ENCODE results near the gene HLA-F. TPM values are rescaled to one million over a fixed set of nuclear protein-coding genes. Genes with fewer than 3 reads are reported as not detected.

The HLA-F gene
- total RNA-seq, 3 donors from 2014 or later (not counting 1 experiment from before 2014, with no cell fraction given), result 1,031 to 1,621 (median 1,125) TPM

GRCh38 chr6:29757282-29757681 is 34.0 kb downstream of the HLA-F start:
- Histone ChIP-seq H3K4me3 (ENCODE audit: low read length) (no peak overlapping the region), H3K27me3 (ENCODE audit: control insufficient read depth, insufficient read depth, low read length) (no peaks in the 10 kb centered on the region), H3K27ac (ENCODE audit: low read length) (no peak overlapping the region), H3K9me3 (ENCODE audit: control insufficient read depth, insufficient read depth, low read length) (no peaks in the 10 kb centered on the region), H3K4me1 (ENCODE audit: control insufficient read depth, insufficient read depth, low read length) (peaks cover 6% of the 10 kb centered on the region), H3K36me3 (ENCODE audit: control insufficient read depth, insufficient read depth, low read length) (no peaks in the 10 kb centered on the region)
- Mint-ChIP-seq H3K36me3 (no peaks in the 10 kb centered on the region), H3K27me3 (ENCODE audit: low read depth in 2 of 2) (no peaks in the 10 kb centered on the region), H3K27ac (peak overlapping the region in 1 of 2 donors; percentile 5), H3K4me3 (no peak overlapping the region), H3K4me1 (peaks cover 15 to 23% of the 10 kb centered on the region in 2 donors), H3K9me3 (no peaks in the 10 kb centered on the region)
- intact Hi-C loops (cut with micrococcal nuclease), result no loop called here
- ATAC-seq, result no peak
- DNase-seq, result no peak
- 95% methylated on average over 2 of the region's 2 CpGs for WGBS (ENCODE audit: insufficient coverage)
- TF ChIP-seq CTCF (IDR thresholded peaks at IDR 0.05), result no peak

- H3K4me1 Mint-ChIP-seq, result peaks cover 9 to 20% of the 10 kb centered on the region in 2 donors
- Histone ChIP-seq H3K4me3 (ENCODE audit: low read length) (no peak overlapping the region), H3K9me3 (ENCODE audit: control insufficient read depth, insufficient read depth, low read length) (no peaks in the 10 kb centered on the region), H3K4me1 (ENCODE audit: control insufficient read depth, insufficient read depth, low read length) (peaks cover 4% of the 10 kb centered on the region), H3K27me3 (ENCODE audit: control insufficient read depth, insufficient read depth, low read length) (no peaks in the 10 kb centered on the region), H3K27ac (ENCODE audit: low read length) (no peak overlapping the region), H3K36me3 (ENCODE audit: control insufficient read depth, insufficient read depth, low read length) (no peaks in the 10 kb centered on the region)
- H3K36me3 Mint-ChIP-seq, result no peaks in the 10 kb centered on the region
- 50% methylated on average over 2 of the region's 2 CpGs for WGBS (ENCODE audit: insufficient coverage)
- DNase-seq, result no peak
- TF ChIP-seq CTCF (IDR thresholded peaks at IDR 0.05), result no peak
- no peak overlapping the region for H3K4me3 Mint-ChIP-seq
- peak overlapping the region in 1 of 2 donors; percentile 5 for H3K27ac Mint-ChIP-seq
- no peak for ATAC-seq
- H3K27me3 Mint-ChIP-seq (ENCODE audit: low read depth in 2 of 2), result no peaks in the 10 kb centered on the region
- intact Hi-C loops (cut with micrococcal nuclease), result no loop called here
- H3K9me3 Mint-ChIP-seq, result no peaks in the 10 kb centered on the region
These were observed 34.6 kb downstream of the HLA-F start for GRCh38 chr6:29757701-29758293.

- no peaks in the 10 kb centered on the region for H3K36me3 Mint-ChIP-seq
These were observed 35.5 kb downstream of the HLA-F start for GRCh38 chr6:29758761-29759160.

More at GRCh38 chr6:29758761-29759160, 35.5 kb downstream of the HLA-F start:
- intact Hi-C loops (cut with micrococcal nuclease), result no loop called here
- no peak overlapping the region for H3K27ac ChIP-seq (ENCODE audit: low read length)
- 90% methylated on average over 2 of the region's 2 CpGs for WGBS (ENCODE audit: insufficient coverage)
- ATAC-seq (no peak), DNase-seq (no peak)
- Mint-ChIP-seq H3K27me3 (ENCODE audit: low read depth in 2 of 2) (no peaks in the 10 kb centered on the region), H3K4me3 (no peak overlapping the region), H3K4me1 (peaks cover 0 to 10% of the 10 kb centered on the region in 2 donors), H3K27ac (no peak overlapping the region), H3K9me3 (no peaks in the 10 kb centered on the region)
- no peaks in the 10 kb centered on the region for H3K4me1 ChIP-seq (ENCODE audit: control insufficient read depth, insufficient read depth, low read length)
- no peak for TF ChIP-seq CTCF (IDR thresholded peaks at IDR 0.05)
- H3K4me3 ChIP-seq (ENCODE audit: low read length), result no peak overlapping the region
- H3K9me3 ChIP-seq (ENCODE audit: control insufficient read depth, insufficient read depth, low read length), result no peaks in the 10 kb centered on the region
- no peaks in the 10 kb centered on the region for H3K27me3 ChIP-seq (ENCODE audit: control insufficient read depth, insufficient read depth, low read length)
- no peaks in the 10 kb centered on the region for H3K36me3 ChIP-seq (ENCODE audit: control insufficient read depth, insufficient read depth, low read length)

Measured in natural killer cell (primary cell).